DOHH2 (cell line): ENCODE results near the gene CDKL2.
"Not testable (repeated sequence)": the region's sequence is repeated elsewhere in the genome, so short reads cannot be mapped to it uniquely, and the experiment has no call there.

Experiments
- H3F3A ChIP-seq: fragments of 200-600 bp; sonication (generic), shearing (Covaris generic); 2 replicates; pipeline ENCODE4 v1.6.0; 2016; ENCODE audit warnings: antibody characterized with exemption, mild to moderate bottlenecking; ENCODE audit not compliant: control insufficient read depth, insufficient read depth
- H3K27ac ChIP-seq: fragments of 200-600 bp; sonication (generic); 2 replicates; pipeline ENCODE4 v1.5.1; 2014; ENCODE audit warnings: low read depth, mild to moderate bottlenecking, low read length, moderate library complexity
- H3K27me3 ChIP-seq: fragments of 200-600 bp; sonication (generic); 2 replicates; pipeline ENCODE4 v1.6.1; 2014; ENCODE audit warnings: mild to moderate bottlenecking, low read length, mixed read lengths; ENCODE audit not compliant: control insufficient read depth
- H3K36me3 ChIP-seq: fragments of 200-600 bp; sonication (generic); 2 replicates; pipeline ENCODE4 v1.6.1; 2014; ENCODE audit warnings: mild to moderate bottlenecking, low read length, moderate library complexity, mixed read lengths; ENCODE audit not compliant: control insufficient read depth
- H3K4me1 ChIP-seq: fragments of 200-600 bp; sonication (generic); 2 replicates; pipeline ENCODE4 v1.6.1; 2014; ENCODE audit warnings: mild to moderate bottlenecking, low read length, mixed read lengths; ENCODE audit not compliant: control insufficient read depth
- H3K4me2 ChIP-seq: fragments of 200-600 bp; sonication (generic); 2 replicates; pipeline ENCODE4 v1.6.0; 2014; ENCODE audit warnings: mild to moderate bottlenecking, low read length, moderate library complexity
- H3K4me3 ChIP-seq: fragments of 200-600 bp; sonication (generic); 2 replicates; pipeline ENCODE4 v1.5.1; 2014; ENCODE audit warnings: mild to moderate bottlenecking, low read length, mixed read lengths
- H3K79me2 ChIP-seq: fragments of 200-600 bp; sonication (generic); 2 replicates; pipeline ENCODE4 v1.6.1; 2014; ENCODE audit warnings: mild to moderate bottlenecking, low read length, mixed read lengths; ENCODE audit not compliant: control insufficient read depth
- H3K9me2 ChIP-seq: fragments of 200-600 bp; sonication (generic); replicated peaks from 2 replicates; pipeline ENCODE4 v1.6.1; 2014; ENCODE audit warnings: mild to moderate bottlenecking, low read length, mixed read lengths; ENCODE audit not compliant: control insufficient read depth
- H3K9me3 ChIP-seq: fragments of 200-600 bp; sonication (generic); 2 replicates; pipeline ENCODE4 v1.6.1; 2014; ENCODE audit warnings: antibody characterized with exemption, low read length, mixed read lengths; ENCODE audit not compliant: control insufficient read depth, insufficient read depth
- H4K20me1 ChIP-seq: fragments of 200-600 bp; sonication (generic); 2 replicates; pipeline ENCODE4 v1.6.0; 2014; ENCODE audit warnings: low read depth, mild to moderate bottlenecking, antibody characterized with exemption, low read length, moderate library complexity; ENCODE audit not compliant: control insufficient read depth, insufficient read depth
- EZH2phosphoT487 ChIP-seq: fragments of 200-600 bp; sonication (generic); IDR thresholded peaks from 2 replicates; pipeline ENCODE4 v1.6.1; 2017; ENCODE audit warnings: borderline replicate concordance, mild to moderate bottlenecking, antibody characterized with exemption, low read length, moderate library complexity, mixed read lengths
- TF ChIP-seq, protein P1 (sequence below): fragments of 200-600 bp; sonication (generic); IDR thresholded peaks from one replicate; pipeline ENCODE4 v1.5.1; 2014; ENCODE audit warnings: antibody characterized with exemption, mild to moderate bottlenecking, low read depth, low read length; ENCODE audit not compliant: poor library complexity, severe bottlenecking

The CDKL2 gene

DNA sequence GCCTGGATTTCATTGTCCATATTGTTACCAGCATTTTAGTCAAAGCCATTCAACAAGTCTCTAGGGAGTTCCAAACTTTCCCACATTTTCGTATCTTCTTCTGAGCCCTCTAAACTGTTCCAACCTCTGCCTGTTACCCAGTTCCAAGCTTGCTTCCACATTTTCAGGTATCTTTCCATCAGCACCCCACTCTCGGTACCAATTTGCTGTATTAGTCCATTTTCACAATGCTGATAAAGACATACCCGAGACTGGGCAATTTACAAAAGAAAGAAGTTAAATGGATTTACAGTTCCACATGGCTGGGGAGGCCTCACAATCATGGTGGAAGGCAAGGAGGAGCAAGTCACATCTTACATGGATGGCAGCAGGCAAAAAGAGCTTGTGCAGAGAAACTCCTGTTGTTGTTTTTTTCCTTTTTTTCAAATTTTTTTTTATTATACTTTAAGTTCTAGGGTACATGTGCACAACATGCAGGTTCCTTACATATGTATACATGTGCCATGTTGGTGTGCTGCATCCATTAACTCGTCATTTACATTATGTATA, 96.9 kb downstream of the CDKL2 start:
- H3K79me2 ChIP-seq, H3K9me3 ChIP-seq, H3F3A ChIP-seq, H3K27ac ChIP-seq, H3K9me2 ChIP-seq, H3K4me2 ChIP-seq, H4K20me1 ChIP-seq, H3K4me1 ChIP-seq, H3K27me3 ChIP-seq, H3K4me3 ChIP-seq: not testable (repeated sequence)
- H3K36me3 ChIP-seq, result peaks cover 24% of the 10 kb centered on the region

DNA sequence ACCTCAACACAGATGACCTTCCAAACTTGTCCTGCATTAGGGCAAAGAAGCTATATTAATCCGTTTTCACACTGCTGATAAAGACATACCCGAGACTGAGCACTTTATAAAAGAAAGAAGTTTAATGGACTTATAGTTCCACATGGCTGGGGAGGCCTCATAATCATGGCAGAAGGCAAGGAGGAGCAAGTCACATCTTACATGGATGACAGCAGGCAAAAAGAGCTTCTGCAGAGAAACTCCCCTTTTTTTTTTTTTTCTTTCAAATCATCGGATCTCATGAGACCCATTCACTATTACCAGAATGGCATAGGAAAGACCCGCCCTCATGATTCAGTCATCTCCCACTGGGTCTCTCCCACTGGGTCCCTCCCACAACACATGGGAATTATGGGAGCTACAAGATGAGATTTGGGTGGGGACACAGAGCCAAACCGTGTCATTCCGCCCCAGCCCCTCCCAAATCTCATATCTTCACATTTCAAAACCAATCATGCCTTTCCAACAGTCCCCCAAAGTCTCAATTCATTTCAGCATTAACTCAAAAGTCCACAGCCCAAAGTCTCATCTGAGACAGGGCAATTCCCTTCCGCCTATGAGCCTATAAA, 98.7 kb downstream of the CDKL2 start:
- not testable (repeated sequence) for H3K9me2 ChIP-seq, H3K27ac ChIP-seq, H3K4me3 ChIP-seq, H3F3A ChIP-seq, H3K79me2 ChIP-seq, H3K4me2 ChIP-seq, H4K20me1 ChIP-seq, H3K9me3 ChIP-seq, H3K4me1 ChIP-seq, H3K27me3 ChIP-seq
- peaks cover 41% of the 10 kb centered on the region for H3K36me3 ChIP-seq

DNA sequence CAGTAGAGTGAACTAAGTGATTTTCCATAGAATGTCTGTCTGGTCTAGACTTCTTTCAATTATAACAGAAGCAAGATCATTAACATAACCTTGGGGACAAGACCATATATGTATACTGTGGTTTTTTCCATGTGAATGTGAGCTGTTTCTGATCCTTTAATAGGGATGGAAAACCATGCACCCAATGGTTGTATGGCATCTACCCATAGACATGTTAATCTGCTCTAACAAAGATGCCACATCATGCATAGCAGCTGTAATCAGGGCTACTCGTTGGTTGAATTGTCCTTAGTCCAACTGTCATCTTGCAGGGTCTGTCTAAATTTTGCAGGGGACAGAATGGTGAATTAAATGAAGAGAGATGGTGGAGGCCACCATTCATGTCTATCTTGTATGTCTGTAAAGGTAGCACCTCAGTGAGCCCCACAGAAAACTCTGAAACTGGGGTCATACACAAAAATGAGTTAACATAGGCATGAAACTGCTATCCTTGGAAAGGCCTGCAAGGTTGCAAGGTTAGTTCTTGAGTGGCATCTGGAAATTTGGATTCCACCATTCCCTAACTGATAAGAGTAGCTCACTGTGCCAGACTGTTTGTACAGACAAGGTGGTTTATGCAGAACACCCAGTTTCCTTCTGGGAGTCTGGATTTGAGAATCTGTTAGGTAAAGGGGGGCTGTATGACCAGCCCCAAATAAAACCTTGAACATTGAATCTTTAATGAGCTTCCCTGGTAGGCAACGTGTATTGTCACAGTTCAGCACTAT, 99.6 kb downstream of the CDKL2 start:
- TF ChIP-seq, protein P1, sequence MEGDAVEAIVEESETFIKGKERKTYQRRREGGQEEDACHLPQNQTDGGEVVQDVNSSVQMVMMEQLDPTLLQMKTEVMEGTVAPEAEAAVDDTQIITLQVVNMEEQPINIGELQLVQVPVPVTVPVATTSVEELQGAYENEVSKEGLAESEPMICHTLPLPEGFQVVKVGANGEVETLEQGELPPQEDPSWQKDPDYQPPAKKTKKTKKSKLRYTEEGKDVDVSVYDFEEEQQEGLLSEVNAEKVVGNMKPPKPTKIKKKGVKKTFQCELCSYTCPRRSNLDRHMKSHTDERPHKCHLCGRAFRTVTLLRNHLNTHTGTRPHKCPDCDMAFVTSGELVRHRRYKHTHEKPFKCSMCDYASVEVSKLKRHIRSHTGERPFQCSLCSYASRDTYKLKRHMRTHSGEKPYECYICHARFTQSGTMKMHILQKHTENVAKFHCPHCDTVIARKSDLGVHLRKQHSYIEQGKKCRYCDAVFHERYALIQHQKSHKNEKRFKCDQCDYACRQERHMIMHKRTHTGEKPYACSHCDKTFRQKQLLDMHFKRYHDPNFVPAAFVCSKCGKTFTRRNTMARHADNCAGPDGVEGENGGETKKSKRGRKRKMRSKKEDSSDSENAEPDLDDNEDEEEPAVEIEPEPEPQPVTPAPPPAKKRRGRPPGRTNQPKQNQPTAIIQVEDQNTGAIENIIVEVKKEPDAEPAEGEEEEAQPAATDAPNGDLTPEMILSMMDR, result no peak
- TF ChIP-seq EZH2phosphoT487, result no peak
- H3K4me3 ChIP-seq, result no peak overlapping the region
- H3K36me3 ChIP-seq, result peaks cover 48% of the 10 kb centered on the region
- no peaks in the 10 kb centered on the region for H4K20me1 ChIP-seq
- no peaks in the 10 kb centered on the region for H3K79me2 ChIP-seq
- no peaks in the 10 kb centered on the region for H3K4me1 ChIP-seq
- H3K4me2 ChIP-seq, result no peak overlapping the region
- H3K9me3 ChIP-seq, result peaks cover 8% of the 10 kb centered on the region; the same call in 1 of the 2 replicates
- H3F3A ChIP-seq, result no peaks in the 10 kb centered on the region
- no peaks in the 10 kb centered on the region for H3K9me2 ChIP-seq
- H3K27me3 ChIP-seq, result no peaks in the 10 kb centered on the region
- no peak overlapping the region for H3K27ac ChIP-seq
